ENCODE measurements around the gene BRICD5.

Gene BRICD5

DNA sequence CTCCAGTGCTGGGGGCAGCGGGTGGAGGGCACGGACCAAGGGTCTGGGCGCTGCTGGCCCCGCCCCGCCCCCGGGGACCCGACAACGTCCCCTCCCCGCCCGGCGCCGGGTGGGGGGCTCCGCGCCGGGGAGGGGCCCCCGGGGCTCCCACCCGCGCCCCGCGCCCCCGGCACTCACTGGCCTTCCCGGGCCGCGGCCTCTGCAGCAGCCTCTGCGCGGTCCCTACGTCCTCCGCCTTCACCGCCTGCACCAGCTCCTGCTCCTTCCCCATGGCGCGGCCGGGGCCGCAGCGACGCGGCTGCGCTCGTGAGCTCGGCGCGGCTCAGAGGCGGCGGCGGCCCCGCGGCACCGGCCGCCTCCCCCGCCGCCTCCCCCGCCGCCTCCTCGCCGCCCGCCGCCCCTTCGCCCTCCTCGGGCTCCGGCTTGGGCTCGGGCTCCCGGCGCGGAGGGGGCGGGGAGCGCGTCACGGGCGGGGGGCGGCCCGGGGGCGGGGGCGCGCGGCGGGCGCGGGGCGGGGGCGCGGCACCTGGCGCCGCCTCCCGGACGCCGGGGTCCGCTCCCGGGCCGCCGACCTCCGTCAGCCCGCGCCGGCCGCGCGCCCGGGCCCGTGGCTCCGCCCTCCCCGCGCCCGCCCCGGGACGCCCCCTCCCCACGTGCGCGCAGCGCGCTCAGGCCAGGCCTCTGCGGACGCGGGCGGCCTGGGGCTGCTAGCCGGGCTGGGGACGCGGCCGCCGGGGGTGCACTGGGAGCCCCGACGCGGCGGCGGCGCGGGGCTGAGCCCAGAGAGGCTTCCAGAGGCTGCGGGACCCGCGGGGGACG is 14.3 kb downstream of the BRICD5 start, which contains the start of gene CASKIN1:
TSS of gene CASKIN1 (minus strand) at position 444 of the 819 bp plus-strand sequence. CDS start at position 271, 173 bp downstream.
- peak; percentile 69 for DNase-seq

DNA sequence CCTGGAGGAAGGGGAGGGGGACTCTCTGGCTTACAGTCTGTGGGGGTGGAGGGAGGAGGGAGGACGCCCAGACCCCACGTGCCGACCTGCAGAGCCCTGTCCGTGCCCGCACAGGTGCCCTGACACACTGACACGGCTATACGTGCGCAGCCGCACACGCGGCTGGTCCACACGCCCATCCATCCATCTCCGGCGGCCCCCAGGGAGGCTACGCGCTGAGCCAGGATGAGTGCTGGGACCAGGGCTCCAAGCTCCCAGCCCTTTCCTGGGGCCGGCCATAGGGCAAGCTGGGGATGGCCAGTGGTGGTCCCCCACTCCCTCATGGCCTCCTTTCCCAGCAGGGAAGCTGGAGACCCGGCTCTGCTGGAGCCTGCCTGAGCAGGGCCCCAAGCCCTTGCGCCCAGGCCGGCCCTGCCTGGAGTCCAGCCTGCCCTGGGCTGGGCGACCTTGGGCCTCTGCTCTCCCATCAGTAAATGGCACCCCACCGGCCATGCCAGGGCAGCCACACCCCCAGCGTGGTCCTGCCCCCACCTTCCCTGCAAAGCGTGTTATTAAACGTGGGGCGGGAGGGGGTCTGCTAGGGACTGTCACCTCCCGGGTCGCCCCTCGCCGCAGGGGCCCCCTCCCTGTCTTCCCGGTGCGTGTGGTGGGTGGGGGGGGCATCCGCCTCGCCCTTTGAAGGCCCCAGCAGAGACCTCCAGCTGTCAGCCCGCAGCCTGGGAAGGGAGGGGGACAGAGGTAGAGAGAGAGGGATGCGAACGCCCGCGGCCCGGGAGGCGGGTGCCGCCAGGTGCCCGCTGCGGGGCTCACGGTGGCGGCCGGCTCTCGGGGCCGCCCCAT is 15.1 kb downstream of the BRICD5 start:
- DNase-seq: peak; percentile 59

DNA sequence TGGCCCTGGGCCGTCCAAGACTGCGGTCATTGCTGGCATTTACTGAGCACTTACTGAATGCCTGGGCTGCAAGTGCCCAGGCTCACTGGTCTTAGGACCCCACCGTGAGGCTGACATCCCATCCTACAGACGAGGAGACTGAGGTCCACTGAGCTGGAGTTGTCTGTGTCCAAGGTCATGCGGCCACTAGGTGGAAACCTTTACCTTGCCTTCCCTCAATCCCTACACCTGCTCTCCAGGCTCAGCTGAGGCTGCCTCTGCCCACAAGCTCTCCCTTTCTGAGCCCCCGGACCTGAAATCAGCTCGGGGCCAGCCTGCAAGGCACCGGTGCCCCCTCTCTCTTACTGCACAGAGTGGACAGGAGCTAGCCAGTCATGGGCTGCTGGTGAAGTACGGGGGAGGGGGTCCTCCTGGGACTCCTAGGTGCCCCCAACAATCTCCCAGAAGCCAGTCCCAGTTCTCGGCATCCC is 15.8 kb downstream of the BRICD5 start:
- DNase-seq: peak; percentile 81

DNA sequence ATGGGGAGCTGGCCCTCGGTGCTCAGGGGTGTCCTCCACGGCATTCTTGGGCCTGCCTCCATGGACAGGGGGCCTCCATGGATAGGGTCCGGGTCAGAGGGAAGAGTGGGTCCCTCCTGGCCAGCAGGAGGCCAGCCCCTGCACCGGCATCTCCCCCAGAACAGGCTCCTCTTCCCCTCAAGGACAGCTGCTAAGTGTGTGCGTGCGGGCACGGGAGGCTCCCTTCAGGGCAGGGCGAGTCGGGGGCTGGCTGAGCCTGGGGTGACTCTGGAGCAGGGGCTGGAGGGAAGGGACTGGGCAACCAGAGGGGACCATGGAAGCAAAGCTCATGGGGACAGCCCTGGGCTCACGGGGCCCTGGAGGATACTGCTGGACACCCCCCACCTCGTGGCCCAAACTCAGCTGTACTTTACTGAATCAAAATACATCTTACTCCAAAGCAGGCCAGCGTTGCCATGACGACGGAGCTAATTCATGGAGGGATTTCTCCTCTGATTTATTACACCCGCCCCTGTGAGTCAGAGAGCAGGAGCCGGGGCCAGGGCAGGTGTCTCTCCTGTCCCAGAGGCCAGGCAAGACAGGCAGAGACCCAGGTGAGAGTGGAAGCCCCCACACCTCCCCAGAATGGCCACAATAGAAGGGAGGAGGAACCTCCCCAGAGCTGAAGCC is 16.4 kb downstream of the BRICD5 start:
- peak; percentile 41 for DNase-seq

DNA sequence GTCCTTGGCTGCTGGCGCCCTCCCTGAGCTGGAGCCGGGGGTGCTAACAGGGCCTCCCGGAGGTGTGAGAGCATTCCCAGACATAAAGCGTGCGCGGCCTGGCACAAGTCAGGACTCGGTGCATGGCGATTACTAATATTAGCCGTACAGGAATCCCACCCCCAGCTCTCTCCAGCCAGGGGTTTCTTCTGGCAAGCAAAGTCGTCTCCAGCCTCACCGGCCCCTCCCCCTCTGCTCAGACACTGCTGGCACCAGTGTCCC is 19.3 kb downstream of the BRICD5 start:
- DNase-seq: no peak

DNA sequence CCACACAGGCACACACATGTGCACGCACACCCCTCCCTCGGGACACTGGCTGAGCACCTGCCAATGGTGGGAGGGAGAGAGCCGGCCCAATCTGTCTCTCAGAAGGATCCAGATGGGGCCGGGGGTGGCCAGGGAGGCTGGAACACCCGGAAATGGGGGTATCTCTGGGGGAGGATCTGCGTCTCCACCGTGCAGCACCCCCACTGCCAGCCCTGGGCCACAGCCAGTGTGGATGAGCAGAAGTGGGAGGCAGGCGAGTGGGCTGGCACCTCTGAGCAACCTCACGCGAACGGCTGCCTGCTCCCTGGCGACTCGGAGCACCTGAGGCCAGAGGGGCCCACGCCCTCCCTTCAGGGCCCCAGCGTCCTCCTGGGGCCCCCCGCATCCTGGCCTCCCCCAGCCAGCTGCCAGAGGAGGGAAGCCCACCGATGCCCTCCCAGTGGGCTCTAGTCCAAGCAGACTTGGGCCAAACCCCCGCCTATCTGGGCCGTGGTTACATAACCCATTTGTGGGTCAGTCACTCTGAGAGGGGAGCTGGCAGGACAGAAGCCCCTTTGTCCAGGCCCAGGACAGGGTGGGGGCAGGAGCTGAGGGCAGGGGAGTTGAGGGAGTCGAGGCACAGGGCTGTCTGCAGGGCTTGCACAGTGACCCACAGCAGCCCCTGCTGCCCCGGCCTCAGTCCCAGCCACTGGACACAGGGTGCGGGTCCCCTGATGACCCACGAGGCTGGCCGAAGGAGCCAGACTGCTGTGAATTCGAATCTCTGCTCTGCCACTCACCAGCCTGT is 19.8 kb downstream of the BRICD5 start:
- DNase-seq: peak; percentile 24

DNA sequence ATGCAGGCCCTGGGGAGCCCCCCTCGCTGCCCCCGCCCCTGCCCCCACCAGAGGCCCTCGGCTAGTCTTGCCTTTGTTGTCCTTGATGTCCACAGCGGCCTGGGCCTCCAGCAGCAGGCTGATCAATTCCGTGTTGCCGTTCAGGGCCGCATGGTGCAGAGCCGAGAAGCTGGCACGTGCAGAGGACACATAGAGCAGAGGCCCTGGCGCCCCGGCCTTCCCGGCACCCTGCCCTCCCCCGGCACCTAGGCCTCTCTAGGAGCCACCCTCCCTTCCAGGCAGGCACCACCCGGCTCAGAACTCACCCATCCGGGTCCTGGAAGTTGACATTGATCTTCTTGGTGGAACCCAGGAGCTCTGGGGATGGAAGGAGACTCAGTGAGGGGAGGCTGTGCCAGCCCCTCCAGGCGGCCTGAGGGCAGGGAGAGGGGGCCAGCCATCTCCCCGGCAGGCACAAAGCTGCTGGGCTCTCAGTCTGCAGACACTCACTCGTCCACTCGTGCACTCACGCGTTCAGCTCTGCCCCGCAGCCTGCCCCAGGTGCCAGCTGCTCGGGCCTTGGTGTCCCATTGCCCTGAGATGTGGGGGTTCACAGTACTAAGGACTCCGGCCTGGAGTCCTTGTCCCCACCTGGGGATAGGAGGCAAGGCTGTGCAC is 20.5 kb downstream of the BRICD5 start:
- DNase-seq: no peak

DNA sequence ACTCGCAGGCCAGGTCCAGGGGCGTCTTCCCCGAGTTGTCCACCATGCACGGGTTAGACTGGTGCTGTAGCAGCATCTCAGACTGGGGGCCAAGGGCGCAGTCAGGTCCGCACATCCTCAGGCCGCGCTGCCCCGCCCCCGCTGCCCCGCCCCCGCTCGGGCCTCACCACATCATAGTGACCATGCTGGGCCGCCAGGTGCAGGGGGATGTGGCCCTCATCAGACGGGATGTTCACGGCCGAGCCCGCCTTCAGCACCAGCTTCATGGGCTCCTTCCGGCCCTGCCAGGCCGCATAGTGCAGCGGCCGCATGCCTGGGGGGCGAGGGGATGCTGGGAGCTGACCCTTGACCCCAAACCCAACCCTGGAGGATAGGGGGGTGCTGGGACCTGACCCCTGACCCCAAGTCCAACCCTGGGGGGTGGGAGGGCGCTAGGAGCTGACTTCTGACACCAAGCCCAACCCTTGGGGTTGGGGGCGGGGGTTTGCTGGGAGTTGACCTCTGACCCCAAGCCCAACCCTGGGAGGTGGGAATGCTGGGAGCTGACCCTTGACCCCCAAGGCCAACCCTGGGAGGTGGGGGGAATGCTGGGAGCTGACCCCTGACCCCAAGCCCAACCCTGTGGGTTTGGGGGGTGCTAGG is 21.3 kb downstream of the BRICD5 start:
- DNase-seq: no peak

DNA sequence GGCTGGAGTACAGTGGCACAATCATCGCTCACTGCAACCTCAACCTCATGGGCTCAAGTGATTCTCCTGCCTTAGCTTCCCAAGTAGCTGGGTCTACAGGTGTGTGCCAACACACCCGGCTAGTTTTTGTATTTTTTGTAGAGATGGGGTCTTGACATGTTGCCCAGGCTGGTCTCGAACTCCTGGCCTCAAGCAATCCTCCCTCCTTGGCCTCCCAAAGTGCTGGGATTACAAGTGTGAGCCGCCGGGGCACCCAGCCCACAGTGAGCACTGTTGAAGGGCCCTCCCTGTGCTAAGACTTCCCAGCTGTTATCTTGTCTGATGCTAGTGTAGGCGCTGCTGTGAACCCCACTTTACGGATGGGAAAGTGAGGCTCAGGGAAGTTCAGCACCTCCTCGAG is 22.3 kb downstream of the BRICD5 start:
- DNase-seq: no peak

DNA sequence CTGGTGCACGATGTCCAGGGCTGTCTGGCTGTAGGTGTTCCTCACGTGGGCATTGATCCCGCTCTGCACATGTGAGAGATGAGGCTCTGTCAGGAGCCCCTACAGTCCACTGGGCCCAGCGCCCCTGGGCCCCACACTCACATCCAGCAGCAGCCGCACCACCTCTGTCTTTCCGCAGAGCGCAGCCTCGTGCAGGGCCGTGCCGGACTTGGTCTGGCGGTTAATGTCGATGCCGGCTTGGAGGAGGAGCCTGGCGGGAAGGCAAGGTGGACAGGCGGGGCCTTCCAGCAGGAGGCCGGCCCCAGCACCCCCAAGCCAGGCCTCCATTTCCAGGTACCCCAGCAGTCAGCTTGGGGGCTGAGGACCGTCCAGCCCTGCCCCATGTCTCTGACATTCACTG is 23.5 kb downstream of the BRICD5 start:
- no peak for DNase-seq

DNA sequence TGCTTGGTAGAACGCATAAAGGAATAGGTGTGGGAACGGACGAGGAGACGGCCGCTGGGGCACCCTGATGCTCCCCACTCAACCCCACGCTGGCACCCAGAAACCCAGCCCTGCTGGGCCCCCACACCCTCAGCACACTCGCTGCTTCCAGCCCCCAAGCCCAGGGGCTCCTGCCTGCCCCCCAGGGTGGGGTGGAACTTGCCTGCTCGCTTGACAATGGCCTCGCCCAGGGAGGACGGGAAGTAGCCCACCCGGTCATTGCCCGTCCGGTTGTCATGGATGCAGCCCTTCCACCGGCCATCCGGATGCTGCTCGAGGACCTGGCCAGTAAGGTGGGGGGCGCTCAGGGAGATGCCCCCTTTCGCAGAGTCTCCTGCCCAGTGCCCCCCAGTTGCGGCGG is 24.2 kb downstream of the BRICD5 start:
- DNase-seq: no peak

DNA sequence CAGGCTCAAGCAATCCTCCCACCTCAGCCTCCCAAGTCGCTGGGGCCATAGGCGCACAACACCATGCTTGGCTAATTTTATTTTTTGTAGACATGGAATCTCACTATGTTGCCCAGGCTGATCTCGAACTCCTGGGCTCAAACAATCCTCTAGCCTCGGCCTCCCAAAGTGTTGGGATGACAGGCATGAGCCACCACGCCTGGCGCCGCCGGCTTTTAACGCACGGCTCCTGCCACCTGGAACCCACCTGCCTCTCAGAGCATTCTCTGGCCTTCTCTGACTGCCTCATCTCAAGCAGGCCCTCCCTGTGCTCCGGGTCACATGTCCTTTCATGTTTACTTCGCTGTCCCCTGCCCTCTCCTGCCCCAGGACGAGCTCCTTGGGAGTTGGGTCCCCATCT is 24.6 kb downstream of the BRICD5 start:
- no peak for DNase-seq

DNA sequence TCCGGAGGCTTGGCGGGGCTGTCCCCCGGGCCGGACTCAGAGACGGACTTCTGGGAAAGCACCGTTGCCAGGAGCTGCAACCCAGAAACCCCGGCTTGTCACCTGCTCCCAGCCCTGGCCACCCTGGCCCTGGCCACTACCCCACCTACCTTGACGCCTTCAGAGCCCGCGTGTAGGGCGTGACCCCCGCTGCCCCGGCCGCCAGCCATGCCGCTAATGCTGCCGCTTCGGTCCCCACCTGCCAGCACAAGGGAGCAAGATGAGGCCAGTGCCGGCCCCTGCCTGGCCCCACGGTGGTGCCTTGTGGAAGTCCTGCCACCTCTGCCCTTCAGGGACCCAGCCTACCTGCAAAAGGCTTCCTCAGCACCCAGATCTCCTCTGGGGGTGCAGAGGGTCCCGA is 25.7 kb downstream of the BRICD5 start:
- DNase-seq: no peak

DNA sequence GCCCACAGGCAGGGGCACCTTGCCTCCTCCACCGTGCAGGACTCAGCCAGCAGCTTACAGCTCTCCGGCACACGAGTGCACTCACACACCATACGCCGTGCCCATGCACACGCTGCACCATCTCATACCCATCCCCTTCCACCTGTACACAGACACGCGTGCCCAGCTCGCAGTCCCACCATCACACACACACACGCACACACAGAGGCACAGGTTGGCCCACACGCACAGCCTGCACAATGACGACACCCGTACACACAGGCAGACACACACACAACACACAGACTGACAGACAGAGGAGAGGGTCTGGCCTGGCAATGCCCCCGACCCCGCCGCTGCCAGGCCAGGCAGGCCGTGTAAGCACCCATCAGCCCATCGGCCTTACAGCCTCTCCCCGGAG is 26.3 kb downstream of the BRICD5 start:
- DNase-seq: no peak

DNA sequence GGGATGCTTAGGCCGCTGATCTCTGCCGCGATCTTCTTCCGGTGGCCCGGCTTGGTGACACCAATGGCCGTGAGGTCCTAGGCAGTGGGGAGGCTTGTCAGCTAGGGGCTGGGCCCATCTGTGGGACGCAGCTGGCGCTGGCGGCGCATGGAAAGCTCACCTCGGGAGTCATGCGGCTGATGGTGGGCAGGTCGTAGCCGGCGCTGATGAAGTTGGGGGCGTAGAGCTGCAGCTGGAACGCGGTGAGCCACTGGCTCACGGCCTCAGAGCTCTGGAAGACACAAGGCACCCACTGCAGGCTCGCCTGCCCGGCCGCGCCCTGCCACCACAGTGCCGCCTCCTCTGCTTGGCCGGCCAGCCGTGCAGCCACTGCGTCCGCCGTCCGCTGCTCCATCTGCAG is 27.0 kb downstream of the BRICD5 start:
- DNase-seq: no peak

DNA sequence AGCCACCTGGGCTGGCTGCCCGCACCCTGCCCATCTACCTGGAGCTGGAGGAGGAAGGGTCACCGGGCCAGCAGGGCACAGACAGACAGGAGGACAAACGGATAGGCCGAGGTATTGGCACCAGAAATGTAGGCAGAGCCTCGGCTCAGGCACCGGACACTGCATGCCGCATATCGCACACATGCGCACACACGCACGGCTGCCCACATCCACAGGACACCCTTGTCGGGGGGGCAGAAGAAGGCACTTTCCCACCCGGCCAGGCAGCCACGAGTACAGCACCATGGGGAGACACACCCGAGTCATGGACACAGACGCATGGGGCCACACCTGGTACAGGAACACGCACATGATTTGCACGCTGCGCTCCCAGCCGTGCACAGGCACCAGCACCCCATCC is 28.7 kb downstream of the BRICD5 start:
- no peak for DNase-seq

DNA sequence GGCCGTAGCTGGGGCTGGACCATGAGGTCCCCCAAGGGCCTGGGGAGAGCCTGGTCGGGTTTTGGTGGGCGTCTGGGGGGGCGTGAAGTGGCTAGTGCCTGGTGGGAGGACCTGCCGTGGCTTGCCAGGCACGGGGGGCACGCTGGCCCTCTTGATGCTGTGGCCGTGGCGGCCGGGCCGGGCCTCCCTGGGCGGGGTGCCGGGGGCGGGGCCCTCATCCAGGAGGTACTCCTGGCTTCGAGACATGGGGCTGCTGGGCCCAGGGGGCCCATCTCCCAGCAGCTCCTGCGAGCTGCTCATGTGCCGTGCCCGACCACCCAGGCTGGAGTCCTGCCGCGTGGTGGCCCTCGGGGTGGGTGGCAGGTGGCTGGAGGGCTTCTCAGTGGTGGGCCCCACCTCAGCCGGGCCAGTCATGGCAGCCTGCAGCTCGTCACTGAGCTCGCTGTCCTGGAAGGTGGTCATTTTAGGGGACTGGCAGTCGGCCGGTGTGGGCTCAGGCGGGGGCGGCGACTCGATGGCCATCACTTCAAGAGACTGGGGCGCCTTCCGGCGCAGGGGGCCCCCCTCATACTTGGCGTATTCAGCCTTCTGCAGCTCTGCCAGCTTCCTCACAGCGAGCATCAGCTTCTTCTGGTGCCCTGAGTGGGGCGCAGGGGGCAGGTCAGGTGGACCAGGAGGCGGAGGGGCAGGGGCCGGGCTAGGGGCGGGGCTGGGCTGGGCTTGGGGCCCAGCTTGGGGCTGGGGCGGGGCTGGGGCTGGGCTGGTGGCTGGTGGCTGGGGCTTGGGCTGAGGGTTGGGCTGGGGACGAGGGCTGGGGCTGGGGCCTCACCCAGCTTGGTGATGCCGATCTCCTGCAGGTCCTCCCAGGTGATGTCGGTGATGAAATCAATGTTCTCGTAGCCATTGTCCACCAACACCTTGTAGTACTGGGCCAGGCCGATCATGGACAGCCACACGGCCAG is 29.4 kb downstream of the BRICD5 start:
- no peak for DNase-seq

DNA sequence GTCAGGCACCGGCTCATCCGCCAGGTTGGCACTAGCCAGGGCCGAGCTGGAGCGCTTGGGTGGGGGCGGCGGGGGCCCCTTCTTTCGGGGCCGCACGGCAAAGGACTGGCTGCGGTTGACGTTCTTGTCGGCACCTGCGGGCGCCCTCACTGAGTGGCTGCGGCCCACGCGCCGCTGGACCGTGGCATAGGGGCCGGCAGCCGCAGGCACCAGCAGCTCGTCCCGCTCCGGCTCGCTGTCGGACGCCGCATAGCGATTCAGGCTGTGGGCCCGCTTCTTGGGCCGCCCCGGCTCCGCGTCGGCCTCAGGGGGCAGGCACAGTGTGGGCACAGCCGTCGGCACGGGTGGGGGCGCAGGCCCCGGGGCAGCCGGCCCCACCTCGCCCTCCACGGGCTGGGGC is 30.2 kb downstream of the BRICD5 start:
- no peak for DNase-seq

DNA sequence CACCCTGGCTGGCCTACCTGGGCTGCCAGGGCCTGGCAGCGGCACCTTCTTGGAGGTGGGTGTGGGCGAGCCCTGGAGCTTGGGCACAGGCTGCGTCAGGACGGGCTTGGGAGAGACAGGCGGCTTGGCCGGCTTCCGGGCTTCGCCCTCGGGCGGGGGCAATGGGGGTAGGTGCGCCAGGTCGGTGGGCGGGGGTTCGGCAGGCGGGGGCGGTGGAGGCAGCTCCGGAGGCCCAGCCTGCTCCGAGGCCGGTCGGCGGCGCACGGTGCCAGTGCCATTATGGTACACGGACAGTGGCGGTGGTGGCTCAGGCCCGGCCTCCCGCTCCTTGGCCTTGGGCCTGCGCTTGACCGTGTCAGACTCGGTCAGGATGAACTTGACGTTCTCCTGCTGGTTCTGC is 31.1 kb downstream of the BRICD5 start:
- no peak for DNase-seq

DNA sequence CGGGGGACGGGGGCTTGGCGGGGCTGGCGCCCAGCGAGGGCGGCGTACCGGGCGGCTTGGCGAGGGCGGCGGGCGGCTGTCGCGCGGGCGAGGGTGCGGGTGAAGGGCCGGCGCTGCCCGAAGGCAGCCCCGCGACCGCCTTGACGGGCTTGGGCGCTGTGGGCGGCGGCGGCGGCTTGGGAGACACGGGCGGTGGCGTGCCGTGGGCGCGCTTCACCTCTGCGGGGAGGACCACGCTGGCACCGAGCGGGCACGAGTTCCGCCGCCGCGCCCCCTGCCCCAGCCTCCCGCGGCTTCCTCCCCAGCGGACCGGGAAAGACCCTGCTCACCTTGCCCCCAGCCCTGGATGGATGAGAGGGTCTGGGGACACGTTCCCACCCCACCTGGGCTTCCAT is 31.6 kb downstream of the BRICD5 start:
- DNase-seq: no peak
